ENCODE data around the gene MEX3A.

DNA sequence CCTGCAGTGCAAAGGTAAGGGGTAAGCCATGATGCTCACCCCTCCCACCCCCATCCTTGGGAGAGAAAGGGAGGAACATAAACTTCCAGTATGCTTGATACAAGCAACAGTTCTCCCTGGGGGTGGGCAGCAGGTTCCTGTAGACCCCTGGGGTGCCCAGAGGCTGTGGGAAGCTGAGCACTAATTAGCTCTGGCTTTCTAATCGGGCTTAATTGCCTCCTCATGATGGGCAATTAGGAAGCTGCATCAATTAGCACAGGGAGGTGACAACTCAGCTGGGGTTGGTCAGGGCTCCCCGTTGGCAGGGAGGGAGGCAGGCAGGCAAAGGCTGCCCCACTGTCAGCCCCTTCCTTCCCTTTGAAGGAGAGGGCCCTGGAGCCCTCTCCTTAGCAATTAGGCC, 16.5 kb upstream of the MEX3A start:
- TF ChIP-seq, protein P1, sequence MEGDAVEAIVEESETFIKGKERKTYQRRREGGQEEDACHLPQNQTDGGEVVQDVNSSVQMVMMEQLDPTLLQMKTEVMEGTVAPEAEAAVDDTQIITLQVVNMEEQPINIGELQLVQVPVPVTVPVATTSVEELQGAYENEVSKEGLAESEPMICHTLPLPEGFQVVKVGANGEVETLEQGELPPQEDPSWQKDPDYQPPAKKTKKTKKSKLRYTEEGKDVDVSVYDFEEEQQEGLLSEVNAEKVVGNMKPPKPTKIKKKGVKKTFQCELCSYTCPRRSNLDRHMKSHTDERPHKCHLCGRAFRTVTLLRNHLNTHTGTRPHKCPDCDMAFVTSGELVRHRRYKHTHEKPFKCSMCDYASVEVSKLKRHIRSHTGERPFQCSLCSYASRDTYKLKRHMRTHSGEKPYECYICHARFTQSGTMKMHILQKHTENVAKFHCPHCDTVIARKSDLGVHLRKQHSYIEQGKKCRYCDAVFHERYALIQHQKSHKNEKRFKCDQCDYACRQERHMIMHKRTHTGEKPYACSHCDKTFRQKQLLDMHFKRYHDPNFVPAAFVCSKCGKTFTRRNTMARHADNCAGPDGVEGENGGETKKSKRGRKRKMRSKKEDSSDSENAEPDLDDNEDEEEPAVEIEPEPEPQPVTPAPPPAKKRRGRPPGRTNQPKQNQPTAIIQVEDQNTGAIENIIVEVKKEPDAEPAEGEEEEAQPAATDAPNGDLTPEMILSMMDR (conservative IDR thresholded peaks at IDR 0.05; ENCODE audit: low read length): no peak
- TF ChIP-seq EZH2phosphoT487 (IDR thresholded peaks at IDR 0.05; ENCODE audit: borderline replicate concordance, low read depth, low read length): no peak

All from OCI-LY7 (cell line).